Measurements from ENCODE around the gene PKP3.
"Not testable (repeated sequence)": the region's sequence is repeated elsewhere in the genome, so short reads cannot be mapped to it uniquely, and the experiment has no call there.

PKP3 gene

DNA sequence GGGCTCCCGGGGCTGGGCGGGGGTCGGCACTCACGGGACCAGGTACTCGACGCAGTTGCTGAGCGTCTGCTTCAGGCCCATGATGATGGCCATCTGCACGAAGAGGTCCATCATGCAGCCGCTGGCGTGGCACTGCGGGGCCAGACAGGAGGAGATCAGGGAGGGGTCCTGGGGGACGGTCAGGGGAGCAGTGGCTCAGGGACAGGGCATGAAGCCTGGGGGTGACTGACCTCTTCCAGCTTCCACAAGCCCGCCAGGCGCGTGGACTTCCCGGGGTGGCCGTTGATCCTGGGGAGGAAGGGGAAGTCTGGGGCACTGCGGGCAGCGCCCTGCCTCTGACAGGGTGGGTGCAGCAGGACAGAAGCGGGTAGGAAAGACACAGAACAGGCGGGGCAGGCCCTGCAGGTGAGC is 26.9 kb downstream of the PKP3 start:
- no peak for DNase-seq (ENCODE audit: extremely low read depth in 1 of 2, low read depth in 1 of 2)

DNA sequence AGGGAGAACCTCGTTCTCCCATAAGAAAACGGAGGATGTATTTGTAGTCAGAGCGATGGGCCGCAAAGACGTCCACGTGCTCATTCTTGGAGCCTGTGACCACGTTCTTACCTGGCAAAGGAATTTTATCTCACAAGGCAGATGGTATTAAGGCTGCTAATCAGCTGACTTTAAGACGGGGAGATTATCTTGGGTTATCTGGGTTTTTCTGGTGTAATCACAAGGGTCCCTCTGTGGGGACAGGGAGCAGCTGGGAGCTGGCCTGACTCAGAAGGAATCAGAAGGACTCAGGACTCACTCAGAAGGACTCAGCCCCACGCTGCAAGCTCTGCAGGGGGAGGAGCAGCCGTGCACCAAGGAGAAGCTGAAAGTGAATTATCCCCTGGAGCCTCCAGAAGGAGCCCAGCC is 28.2 kb downstream of the PKP3 start:
- no peak for DNase-seq (ENCODE audit: extremely low read depth in 1 of 2, low read depth in 1 of 2)

DNA sequence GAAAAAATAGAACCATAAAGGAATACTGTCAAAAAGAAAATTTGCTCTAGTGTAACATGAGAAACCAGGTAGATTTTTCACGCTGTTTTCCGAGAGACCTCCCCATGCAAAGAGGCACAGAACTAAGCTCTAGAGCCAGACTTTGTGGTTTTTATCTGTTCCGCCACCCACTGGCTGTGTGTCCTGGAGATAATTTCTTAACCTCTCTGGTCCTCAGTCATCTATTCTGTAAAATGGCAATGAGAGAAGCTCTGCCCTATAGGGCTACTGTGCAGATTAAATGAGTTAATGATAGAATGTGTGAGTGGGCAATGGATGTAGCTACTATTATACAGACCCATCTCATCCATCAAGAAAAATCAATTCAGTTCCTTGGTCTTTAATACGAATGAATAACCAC is 30.2 kb downstream of the PKP3 start:
- DNase-seq (ENCODE audit: extremely low read depth in 1 of 2, low read depth in 1 of 2) = no peak

DNA sequence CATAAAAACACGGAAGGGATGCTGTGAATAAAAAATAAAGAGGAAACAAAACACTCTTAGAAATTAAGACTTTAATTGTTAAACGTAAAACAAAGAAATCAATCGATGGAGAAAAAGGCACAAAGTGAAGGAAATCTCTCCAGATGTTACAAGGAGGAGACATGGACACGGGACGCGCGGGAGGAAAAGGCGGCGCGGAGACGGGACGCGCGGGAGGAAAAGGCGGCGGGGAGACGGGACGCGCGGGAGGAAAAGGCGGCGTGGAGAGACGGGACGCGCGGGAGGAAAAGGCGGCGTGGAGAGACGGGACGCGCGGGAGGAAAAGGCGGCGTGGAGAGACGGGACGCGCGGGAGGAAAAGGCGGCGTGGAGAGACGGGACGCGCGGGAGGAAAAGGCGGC is 30.8 kb downstream of the PKP3 start:
- DNase-seq (ENCODE audit: extremely low read depth in 1 of 2, low read depth in 1 of 2) = not testable (repeated sequence)

DNA sequence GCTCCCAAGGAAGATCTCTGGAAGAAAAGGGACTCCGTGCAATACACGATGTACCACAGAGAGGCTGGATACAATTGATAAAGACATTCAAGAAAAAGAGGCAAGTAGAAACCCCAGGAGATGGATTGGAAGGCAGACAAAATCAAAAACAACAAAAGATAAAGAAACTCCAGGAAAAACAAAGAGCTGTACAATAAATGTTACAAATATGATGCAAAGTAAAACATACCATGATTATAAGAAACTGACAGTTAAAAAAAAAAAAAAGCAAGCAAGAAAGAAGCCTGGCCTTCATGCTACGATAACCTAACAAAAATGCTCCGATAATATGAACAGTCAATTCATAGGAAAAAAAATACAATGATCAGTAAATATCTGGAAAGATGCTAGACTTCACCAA is 31.3 kb downstream of the PKP3 start:
- no peak for DNase-seq (ENCODE audit: extremely low read depth in 1 of 2, low read depth in 1 of 2)

DNA sequence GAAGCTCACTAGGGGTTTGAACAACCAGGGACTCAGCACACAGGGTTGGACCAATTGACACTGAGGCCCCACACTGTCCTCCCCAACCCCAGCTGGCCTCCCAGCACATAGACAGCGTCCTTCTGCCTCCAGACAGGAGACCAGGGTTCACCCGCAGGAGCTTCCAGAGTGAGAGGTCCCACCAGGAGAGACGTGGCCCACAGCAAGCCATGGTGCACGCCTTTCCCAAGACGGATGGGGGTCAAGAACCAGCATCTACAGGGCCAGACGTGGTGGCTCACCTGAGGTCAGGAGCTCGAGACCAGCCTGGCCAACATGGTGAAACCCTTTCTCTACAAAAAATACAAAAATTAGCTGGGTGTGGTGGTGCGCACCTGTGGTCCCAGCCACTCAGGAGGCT is 32.8 kb downstream of the PKP3 start:
- DNase-seq (ENCODE audit: extremely low read depth in 1 of 2, low read depth in 1 of 2) = no peak

DNA sequence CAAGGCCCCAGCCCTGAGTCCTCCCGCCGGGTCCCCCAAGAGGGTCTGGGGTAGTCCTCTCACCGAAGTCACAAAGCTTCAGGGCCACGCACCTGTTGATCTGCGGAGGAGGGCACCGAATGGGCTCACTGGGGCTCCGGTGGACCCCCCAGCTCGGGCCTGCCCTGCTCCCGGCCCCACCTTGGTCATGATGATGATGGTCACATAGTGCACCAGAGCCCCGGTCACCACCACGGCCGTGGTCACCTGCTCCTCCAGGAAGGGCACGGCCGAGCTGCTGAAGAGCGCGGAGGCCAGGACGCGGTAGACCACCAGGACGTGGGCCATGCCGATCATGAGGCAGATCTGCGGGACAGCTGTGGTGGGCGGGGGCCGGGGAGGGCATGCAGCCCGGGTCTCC is 34.3 kb downstream of the PKP3 start:
- no peak for DNase-seq (ENCODE audit: extremely low read depth in 1 of 2, low read depth in 1 of 2)

DNA sequence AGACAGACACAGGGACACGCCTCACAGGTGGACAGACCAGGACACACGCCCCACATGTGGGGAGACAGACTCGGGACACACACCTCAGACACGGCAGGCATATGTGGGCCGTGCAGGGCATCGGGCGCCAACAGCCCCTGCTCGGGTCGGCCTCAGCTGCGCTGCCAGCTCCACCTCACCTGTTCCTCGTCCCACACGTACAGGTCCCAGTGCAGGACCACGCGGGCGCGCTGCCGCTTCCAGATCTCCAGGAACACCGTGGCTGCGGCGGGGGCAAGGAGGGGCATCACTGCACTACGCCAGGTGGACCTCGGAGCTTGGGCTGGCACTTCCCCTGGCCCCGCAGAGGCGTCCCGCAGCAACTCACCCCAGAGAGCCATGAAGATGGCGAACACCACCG is 35.4 kb downstream of the PKP3 start:
- no peak for DNase-seq (ENCODE audit: extremely low read depth in 1 of 2, low read depth in 1 of 2)

DNA sequence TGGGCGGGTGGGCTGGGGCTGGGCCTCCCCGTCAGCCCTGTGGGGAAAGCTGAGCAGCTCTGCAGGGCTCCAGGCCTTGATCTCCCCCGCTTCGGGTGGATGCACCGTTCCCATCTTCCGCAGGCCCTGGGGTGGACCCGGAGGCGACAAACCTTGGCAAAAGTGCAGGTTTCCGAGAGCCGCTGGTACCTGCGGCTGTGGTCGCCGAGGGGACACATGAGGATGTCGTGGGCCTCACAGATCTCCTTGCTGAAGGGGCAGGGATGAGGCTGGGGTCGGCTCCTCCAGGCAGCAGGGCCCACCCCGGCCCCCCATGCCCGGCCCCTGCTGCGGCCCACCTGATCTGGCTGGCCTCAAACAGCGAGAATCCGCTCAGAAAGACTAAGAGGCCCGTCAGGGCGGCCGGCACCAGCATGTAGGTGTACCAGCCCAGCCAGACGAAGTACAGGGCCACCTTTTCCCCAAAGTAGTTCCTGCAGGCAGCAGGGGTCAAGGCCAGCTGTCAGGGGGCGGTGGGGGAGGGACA is 36.0 kb downstream of the PKP3 start:
- DNase-seq (ENCODE audit: extremely low read depth in 1 of 2, low read depth in 1 of 2) = no peak

DNA sequence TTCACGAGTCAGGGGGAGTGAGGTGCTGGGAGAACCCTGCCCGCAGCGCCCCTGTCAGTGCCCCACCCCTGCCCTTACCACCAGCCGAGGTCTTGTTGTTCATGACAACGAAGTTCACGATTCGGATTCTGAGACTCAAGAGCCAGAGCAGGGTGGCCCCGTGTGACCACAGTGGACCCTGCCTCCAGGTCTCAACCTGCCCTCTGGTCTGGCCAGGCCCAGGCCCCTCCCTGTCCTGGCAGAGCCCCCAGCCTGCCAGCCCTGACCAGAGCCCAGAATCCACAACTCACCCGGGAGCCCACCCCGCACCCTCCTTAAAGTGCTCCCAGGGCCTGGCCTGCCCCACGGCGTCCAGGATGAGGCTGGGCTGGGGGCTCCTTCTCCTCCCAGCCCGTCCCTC is 37.9 kb downstream of the PKP3 start:
- DNase-seq (ENCODE audit: extremely low read depth in 1 of 2, low read depth in 1 of 2) = no peak

DNA sequence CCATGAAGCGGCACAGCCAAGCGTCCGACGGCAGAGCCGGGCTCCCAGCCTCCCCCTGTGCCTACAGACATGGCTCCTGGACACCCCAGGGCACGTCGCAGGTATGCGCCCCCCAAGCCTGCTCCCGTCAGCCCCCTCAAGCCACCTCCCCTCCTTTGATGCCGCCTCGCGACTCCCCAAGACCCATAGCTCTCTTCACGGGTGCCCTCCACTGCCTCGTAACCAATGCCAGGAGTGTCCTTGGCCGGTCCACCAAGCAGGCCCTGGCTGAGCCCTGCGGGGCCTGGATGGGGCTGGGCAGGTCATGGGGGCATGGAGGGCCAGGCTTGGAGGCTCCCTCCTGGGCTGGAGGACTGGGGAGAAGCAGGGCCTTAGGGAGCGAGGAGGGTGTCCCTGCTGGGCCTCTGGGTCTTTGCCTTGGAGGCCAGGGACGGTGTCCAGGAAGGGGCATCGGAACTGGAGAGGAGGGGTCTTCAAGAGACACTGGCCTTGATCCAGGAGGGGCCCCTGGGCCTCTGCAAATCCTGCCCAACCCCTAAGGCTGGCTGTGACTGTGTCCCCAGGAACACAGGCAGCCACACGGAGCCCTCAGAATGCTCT is 38.6 kb downstream of the PKP3 start:
- no peak for DNase-seq (ENCODE audit: extremely low read depth in 1 of 2, low read depth in 1 of 2)

DNA sequence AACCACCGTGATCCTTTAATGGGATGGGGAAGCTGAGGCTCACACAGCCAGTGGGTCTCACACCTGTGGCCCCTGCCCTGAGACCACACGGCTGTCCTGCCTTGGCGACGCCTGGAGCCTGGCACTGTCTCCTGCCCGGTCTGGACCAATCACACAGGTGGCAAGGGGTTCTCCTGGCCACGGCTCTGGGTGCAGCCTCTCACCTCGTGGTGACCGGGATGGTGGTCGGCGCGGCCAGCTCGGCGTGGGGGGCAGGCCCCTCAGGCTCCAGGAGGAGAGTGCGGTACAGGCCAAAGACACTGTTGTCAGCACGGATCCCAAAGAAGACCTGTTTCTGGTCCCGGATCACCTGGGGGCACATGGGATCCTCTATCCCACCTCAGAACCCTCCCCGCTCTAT is 39.1 kb downstream of the PKP3 start:
- no peak for DNase-seq (ENCODE audit: extremely low read depth in 1 of 2, low read depth in 1 of 2)

DNA sequence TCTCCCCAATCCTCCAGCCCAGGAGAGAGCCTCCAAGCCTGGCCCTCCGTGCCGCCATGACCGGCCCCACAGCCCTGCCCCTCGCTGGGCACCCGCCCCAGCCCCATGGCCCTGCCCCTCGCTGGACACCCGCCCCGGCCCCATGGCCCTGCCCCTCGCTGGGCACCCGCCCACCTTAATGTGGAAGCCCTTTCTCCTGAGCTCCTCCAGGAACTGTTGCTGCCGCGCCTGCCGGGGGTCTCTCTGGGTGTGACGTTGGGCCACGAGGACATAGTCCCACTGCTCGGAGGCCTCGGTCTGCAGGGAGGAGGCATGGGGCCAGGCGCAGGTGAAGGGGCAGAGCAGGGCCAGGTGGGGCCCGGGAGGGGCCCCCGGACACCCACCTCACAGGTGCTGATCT is 39.6 kb downstream of the PKP3 start:
- DNase-seq (ENCODE audit: extremely low read depth in 1 of 2, low read depth in 1 of 2) = no peak

DNA sequence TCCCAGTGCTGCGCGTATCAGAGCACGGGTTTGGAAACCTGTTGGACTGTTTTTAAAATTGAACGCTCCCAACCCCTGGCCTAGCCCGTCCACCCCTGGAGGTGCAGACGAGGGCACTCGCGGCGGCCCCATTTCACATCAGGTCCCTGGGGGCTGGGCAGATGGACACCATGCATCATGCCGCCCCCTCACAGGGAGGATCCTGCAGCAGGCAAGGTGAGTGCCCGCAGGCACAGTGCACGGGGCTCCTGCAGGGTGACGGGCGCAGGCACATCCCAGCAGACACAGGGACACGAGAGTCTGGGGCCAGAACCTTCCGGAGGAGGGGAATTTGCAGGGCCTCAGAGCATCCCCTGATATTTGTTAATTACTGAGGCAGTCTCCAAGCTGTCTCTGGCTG is 40.5 kb downstream of the PKP3 start:
- DNase-seq (ENCODE audit: extremely low read depth in 1 of 2, low read depth in 1 of 2) = no peak

DNA sequence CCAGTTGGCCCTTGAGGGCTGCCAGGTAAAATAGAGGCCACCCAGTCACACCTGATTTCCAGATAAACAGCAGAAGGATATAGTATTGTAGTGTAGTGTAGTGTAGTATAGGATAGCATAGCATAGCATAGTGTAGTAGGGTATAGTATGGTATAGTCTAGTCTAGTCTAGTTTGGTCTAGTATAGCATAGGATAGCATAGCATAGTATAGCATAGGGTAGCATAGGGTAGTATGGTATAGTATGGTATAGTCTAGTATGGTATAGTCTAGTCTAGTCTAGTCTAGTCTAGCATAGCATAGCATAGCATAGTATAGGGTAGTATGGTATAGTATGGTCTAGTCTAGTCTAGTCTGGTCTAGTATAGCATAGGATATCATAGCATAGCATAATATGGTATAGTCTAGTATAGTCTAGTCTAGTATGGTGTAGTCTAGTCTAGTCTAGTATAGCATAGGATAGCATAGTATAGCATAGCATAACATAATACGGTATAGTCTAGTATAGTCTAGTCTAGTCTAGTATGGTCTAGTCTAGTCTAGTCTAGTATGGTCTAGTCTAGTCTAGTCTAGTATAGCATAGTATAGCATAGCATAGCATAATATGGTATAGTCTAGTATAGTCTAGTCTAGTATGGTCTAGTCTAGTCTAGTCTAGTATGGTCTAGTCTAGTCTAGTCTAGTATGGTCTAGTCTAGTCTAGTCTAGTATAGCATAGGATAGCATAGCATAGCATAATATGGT is 41.2 kb downstream of the PKP3 start:
- DNase-seq (ENCODE audit: extremely low read depth in 1 of 2, low read depth in 1 of 2) = not testable (repeated sequence)

DNA sequence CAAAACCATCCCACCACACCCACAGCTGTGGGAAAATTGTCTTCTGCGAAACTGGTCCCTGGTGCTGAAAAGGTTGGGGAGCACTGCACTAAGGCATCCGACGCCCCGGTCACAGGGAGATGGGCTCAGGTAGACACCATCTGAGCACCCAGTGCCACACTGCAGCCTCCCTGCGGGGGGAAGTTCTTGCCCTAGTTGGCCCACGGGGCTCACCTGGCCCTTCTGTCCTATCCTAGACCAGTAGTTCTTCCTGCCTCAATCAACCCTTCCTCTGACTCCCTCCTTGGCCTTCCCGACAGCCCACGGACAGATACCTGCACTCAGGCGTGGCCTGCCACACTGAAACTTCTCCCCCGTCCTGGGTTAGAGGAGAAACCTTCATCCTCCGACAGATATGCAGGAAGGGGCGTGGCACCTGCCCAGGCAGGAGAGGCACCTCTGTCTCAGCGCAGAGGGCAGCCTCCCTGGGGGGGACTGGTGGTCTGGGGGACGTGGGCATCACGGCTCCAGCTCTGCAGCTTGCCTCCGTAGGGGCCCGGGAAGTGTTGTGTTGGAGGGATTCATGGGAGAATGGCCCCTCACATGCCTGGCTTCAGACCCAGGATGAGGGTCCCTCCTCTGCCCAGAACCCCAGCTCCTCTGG is 43.3 kb downstream of the PKP3 start:
- DNase-seq (ENCODE audit: extremely low read depth in 1 of 2, low read depth in 1 of 2) = no peak

DNA sequence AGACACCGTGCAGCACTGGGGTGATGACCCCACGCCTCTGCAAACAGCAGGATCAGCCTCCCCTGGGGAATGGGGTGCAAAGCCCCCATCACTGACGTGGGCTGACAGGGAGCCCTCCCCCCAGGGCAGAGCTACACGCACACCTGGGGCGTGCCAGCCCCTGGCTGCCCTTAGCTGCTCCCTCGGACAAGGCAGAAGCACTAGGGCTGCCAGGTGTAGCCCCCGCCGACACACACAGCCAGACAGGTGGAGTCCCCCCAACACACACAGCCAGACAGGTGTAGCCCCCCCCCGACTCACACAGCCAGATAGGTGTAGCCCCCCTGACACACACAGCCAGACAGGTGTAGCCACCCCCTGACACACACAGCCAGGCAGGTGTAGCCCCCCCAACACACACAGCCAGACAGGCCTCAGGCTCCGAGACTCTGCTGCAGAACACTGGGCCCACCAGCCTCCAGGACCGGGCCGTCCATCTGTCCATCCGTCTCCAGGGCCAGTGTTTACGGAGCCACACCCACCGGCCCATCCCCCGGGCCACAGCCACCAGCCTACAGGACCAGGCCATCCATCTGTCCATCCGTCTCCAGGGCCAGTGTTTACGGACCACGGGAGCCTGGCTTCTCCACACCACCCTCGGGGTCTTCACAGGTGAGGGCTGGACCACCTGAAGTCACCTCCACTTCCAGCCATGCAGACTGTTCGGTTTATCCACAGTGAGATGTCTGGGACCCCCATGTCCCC is 44.3 kb downstream of the PKP3 start:
- DNase-seq (ENCODE audit: extremely low read depth in 1 of 2, low read depth in 1 of 2) = no peak

DNA sequence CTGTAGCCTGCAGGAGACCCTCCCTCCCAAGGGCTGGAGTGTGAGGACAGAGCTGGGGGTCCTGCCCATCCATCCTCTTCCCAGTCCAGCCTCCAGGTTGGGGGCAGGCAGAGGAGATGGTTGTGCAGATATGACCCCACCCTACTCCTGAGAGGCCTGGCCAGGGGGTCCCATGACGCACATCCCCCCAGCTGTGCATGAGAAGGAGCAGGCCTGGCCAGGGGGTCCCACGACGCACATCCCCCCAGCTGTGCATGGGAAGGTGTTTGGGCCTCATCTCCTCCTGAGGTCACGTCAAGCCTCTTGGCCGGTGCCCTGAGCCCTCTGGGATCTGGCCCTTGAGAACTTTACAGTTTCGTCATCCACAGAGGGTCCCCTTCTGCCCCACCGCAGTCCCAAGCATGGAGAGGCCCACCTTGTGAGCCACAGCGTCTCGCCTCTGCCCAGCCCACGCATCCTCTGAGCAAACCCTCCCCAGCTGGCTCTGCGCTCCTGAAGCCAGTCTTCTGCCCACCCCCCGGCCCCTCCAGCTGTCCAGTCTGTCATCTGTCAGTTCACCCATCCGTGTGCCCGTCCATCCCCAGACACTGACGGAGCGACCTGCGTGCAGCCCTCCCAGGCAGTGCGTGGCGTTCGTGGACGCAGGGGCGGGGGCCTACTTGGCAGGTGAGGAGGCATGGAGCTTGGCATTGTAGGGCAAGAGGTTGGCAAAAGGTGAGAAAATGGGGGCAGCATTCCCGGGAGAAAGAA is 45.5 kb downstream of the PKP3 start:
- no peak for DNase-seq (ENCODE audit: extremely low read depth in 1 of 2, low read depth in 1 of 2)

DNA sequence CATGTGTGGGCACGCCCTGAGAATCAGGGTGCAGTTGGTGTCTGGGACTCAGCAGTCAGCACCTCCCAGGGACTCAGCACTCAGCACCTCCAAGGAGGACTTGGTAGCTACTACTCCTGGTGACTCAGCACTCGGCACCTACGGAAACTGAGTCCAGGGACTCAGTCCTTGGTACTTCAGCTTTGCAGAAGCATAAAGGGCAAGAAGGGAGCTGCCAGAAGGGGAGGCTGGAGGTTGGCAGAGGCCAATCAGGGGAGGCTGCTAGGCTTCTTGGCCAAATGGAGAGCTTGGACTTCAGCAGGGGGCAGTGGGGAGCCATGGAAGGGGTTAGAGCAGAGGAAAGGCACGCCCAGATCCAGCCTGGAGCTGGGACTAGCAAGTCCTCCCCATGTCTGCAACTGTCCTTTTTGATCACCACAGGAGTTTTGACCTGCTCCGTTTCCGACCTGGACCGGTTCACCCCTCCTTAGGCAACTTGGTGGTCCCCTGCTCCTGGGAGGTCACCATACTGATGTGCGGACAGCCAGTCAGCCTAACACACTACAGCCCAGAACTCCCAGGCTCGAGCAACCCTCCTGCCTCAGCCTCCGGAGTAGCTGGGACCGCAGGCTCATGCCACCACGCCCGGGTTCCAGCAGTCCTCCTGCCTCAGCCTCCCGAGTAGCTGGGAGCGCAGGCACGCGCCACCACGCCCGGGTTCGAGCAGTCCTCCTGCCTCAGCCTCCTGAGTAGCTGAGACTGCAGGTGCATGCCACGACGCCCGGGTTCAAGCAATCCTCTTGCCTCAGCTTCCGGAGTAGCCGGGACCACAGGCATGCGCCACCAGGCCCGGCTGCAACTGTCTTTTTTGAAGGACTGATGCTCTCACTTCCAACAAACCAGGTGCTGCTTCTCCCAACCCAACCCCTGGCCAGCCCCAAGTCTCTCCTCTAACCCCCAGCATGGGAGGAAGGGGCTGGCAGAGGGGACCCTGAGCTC is 46.3 kb downstream of the PKP3 start:
- DNase-seq (ENCODE audit: extremely low read depth in 1 of 2, low read depth in 1 of 2) = no peak

DNA sequence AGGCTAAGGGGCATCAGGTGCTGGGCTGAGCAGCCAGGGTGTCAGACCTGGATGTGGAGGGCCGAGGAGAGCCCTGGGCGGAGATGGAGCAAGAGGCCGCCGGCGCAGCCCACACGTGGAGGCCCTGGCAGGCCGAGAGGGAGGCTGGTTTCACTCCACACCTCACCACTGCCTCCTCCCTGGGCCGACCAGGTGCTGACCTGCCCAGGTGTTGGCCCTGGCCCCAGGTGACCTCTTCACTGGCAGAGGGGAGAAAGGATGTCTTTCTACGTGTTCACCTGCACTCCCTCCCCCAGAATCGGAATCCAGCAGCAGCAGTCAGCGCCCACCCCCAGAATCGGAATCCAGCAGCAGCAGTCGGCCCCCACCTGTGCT is 47.0 kb downstream of the PKP3 start:
- no peak for DNase-seq (ENCODE audit: extremely low read depth in 1 of 2, low read depth in 1 of 2)

Measured in activated CD8-positive, alpha-beta memory T cell treated with anti-CD3 and anti-CD28 coated beads for 1 hour (primary cell).